OCI-LY1 (cell line): ENCODE results near the gene ABCC4.

Experiments used
- EZH2 ChIP-seq: fragments of 200-600 bp; sonication (generic), shearing (Covaris generic); IDR thresholded peaks from 2 replicates; pipeline ENCODE4 v1.8.0; 2017; ENCODE audit warnings: borderline replicate concordance, mixed run types, mild to moderate bottlenecking, antibody characterized with exemption, low read length, moderate library complexity, mixed read lengths
- TF ChIP-seq, protein P1 (sequence below): fragments of 200-600 bp; sonication (generic), shearing (Covaris generic); IDR thresholded peaks from 2 replicates; pipeline ENCODE4 v1.5.1; 2017; ENCODE audit warnings: mild to moderate bottlenecking, antibody characterized with exemption, low read length, moderate library complexity, mixed read lengths

- TF ChIP-seq, protein P1, sequence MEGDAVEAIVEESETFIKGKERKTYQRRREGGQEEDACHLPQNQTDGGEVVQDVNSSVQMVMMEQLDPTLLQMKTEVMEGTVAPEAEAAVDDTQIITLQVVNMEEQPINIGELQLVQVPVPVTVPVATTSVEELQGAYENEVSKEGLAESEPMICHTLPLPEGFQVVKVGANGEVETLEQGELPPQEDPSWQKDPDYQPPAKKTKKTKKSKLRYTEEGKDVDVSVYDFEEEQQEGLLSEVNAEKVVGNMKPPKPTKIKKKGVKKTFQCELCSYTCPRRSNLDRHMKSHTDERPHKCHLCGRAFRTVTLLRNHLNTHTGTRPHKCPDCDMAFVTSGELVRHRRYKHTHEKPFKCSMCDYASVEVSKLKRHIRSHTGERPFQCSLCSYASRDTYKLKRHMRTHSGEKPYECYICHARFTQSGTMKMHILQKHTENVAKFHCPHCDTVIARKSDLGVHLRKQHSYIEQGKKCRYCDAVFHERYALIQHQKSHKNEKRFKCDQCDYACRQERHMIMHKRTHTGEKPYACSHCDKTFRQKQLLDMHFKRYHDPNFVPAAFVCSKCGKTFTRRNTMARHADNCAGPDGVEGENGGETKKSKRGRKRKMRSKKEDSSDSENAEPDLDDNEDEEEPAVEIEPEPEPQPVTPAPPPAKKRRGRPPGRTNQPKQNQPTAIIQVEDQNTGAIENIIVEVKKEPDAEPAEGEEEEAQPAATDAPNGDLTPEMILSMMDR = no peak
- TF ChIP-seq EZH2 = no peak
These were observed 146.8 kb downstream of the ABCC4 start for GRCh38 chr13:95154413-95154886.
